Natural killer cell (primary cell): ENCODE results near the gene RPA4. TPM values are rescaled to one million over a fixed set of nuclear protein-coding genes. Genes with fewer than 3 reads are reported as not detected.
"Not testable (repeated sequence)": the region's sequence is repeated elsewhere in the genome, so short reads cannot be mapped to it uniquely, and the experiment has no call there.

Experiments used
- ATAC-seq, 3 donors: fragments of 150-1000 bp in 2 of 3; fragments of 200-7000 bp in 1 of 3; cut with Tn5 transposase; 1 replicate in 1 of 3; 2 replicates in 2 of 3; pipeline ENCODE4 v1.10.0; 2021; ENCODE audit warnings: mild to moderate bottlenecking in 2 of 3, moderate library complexity in 2 of 3
- DNase-seq, 2 donors: peaks; one replicate each; pipeline versions ENCODE4 v3.0.0 to v3.0.0-alpha.2; 2013 to 2021; ENCODE audit warnings: mixed read lengths in 1 of 2
- H3K27ac ChIP-seq: one replicate; pipeline ENCODE4 v1.5.1; 2013; ENCODE audit warnings: mild to moderate bottlenecking, low read length
- H3K27me3 ChIP-seq: one replicate; pipeline ENCODE4 v1.6.1; 2013; ENCODE audit warnings: low read length; ENCODE audit not compliant: control insufficient read depth, insufficient read depth
- H3K36me3 ChIP-seq: one replicate; pipeline ENCODE4 v1.6.1; 2013; ENCODE audit warnings: low read length; ENCODE audit not compliant: control insufficient read depth, insufficient read depth
- H3K4me1 ChIP-seq: one replicate; pipeline ENCODE4 v1.6.1; 2013; ENCODE audit warnings: low read length; ENCODE audit not compliant: control insufficient read depth, insufficient read depth
- H3K4me3 ChIP-seq: one replicate; pipeline ENCODE4 v1.5.1; 2013; ENCODE audit warnings: low read length
- H3K9me3 ChIP-seq: one replicate; pipeline ENCODE4 v1.6.1; 2013; ENCODE audit warnings: low read length; ENCODE audit not compliant: control insufficient read depth, insufficient read depth
- H3K27ac Mint-ChIP-seq, 2 donors: one replicate each; pipeline ENCODE4 v1.8.0; 2022; ENCODE audit warnings: mild to moderate bottlenecking in 2 of 2, mixed read lengths in 2 of 2, moderate library complexity in 1 of 2
- H3K27me3 Mint-ChIP-seq, 2 donors: one replicate each; pipeline ENCODE4 v1.8.0; 2022; ENCODE audit warnings: low read depth in 2 of 2, mixed read lengths in 2 of 2
- H3K36me3 Mint-ChIP-seq: one replicate; pipeline ENCODE4 v1.8.0; 2022; ENCODE audit warnings: mixed read lengths
- H3K4me1 Mint-ChIP-seq, 2 donors: one replicate each; pipeline ENCODE4 v1.8.0; 2022; ENCODE audit warnings: mixed read lengths in 2 of 2
- H3K4me3 Mint-ChIP-seq: one replicate; pipeline ENCODE4 v1.8.0; 2022; ENCODE audit warnings: mild to moderate bottlenecking, moderate library complexity, mixed read lengths
- H3K9me3 Mint-ChIP-seq, 2 donors: one replicate each; pipeline ENCODE4 v1.8.0; 2022; ENCODE audit warnings: mixed read lengths in 2 of 2
- CTCF ChIP-seq: fragments of 200-600 bp; IDR thresholded peaks from one replicate; pipeline ENCODE4 v1.8.0; 2022; ENCODE audit warnings: antibody characterized with exemption
- WGBS: methylation state at CpG from one replicate; pipeline ENCODE4 v1.1.7; 2013; ENCODE audit warnings: missing lambda C conversion rate; ENCODE audit not compliant: insufficient coverage; 5-methylcytosine and 5-hydroxymethylcytosine counted together
- intact Hi-C: fragments of 100-400 bp; cut with micrococcal nuclease; formaldehyde crosslinking; loops from one replicate; pipeline ENCODE4 v1.14.2; 2022
- total RNA-seq, 4 donors: library from RNA; stranded (reverse); fragments of 120-200 nt in 1 of 4; gene quantifications; one replicate each; pipeline versions ENCODE4 v1.2.3 to v1.2.4, GENCODE V29; 2013 to 2022

RPA4 gene
- total RNA-seq, 3 donors from 2014 or later (not counting 1 experiment from before 2014, with no cell fraction given): 0.99 to 1.5 (median 1.3) TPM

- Mint-ChIP-seq H3K4me3 (no peak overlapping the region), H3K27me3 (no peaks in the 10 kb centered on the region), H3K4me1 (peaks cover 0 to 5% of the 10 kb centered on the region in 2 donors), H3K27ac (no peak overlapping the region), H3K9me3 (no peaks in the 10 kb centered on the region), H3K36me3 (no peaks in the 10 kb centered on the region)
- ATAC-seq (no peak), DNase-seq (no peak)
- H3K9me3 ChIP-seq: no peaks in the 10 kb centered on the region
- H3K36me3 ChIP-seq: no peaks in the 10 kb centered on the region
- 100% methylated on average over 4 of the region's 5 CpGs for WGBS
- H3K27ac ChIP-seq: no peak overlapping the region
- no peak overlapping the region for H3K4me3 ChIP-seq
- intact Hi-C loops: no loop called here
- H3K4me1 ChIP-seq: no peaks in the 10 kb centered on the region
- H3K27me3 ChIP-seq: no peaks in the 10 kb centered on the region
- no peak for TF ChIP-seq CTCF
These were observed 40.1 kb upstream of the RPA4 start for GRCh38 chrX:96843566-96843965.

GRCh38 chrX:96846841-96847240 is 36.9 kb upstream of the RPA4 start:
- intact Hi-C loops: no loop called here
- no peak overlapping the region for H3K27ac ChIP-seq
- Mint-ChIP-seq H3K27me3 (no peaks in the 10 kb centered on the region), H3K27ac (no peak overlapping the region), H3K4me1 (no peaks in the 10 kb centered on the region), H3K9me3 (no peaks in the 10 kb centered on the region), H3K36me3 (no peaks in the 10 kb centered on the region), H3K4me3 (no peak overlapping the region)
- no peaks in the 10 kb centered on the region for H3K36me3 ChIP-seq
- DNase-seq (no peak), ATAC-seq (no peak)
- no peaks in the 10 kb centered on the region for H3K4me1 ChIP-seq
- H3K4me3 ChIP-seq: no peak overlapping the region
- no peaks in the 10 kb centered on the region for H3K27me3 ChIP-seq
- no peaks in the 10 kb centered on the region for H3K9me3 ChIP-seq
- 100% methylated on average over 1 of the region's 1 CpG for WGBS
- TF ChIP-seq CTCF: no peak

- H3K4me3 ChIP-seq, H3K36me3 ChIP-seq, H3K27me3 Mint-ChIP-seq, H3K27me3 ChIP-seq, H3K27ac Mint-ChIP-seq, intact Hi-C loops, DNase-seq, H3K9me3 ChIP-seq, ATAC-seq, H3K36me3 Mint-ChIP-seq, H3K4me3 Mint-ChIP-seq, H3K4me1 ChIP-seq, H3K27ac ChIP-seq, H3K9me3 Mint-ChIP-seq: not testable (repeated sequence)
- H3K4me1 Mint-ChIP-seq: peaks cover 0 to 18% of the 10 kb centered on the region in 2 donors
- WGBS: 98% methylated on average over 4 of the region's 4 CpGs
These were observed 24.3 kb upstream of the RPA4 start for GRCh38 chrX:96859422-96859821.

GRCh38 chrX:96861218-96861617 is 22.5 kb upstream of the RPA4 start:
- H3K4me3 Mint-ChIP-seq: no peak overlapping the region

More at GRCh38 chrX:96861218-96861617, 22.5 kb upstream of the RPA4 start:
- Histone ChIP-seq H3K4me3 (no peak overlapping the region), H3K27ac (no peak overlapping the region), H3K9me3 (no peaks in the 10 kb centered on the region), H3K36me3 (no peaks in the 10 kb centered on the region), H3K4me1 (no peaks in the 10 kb centered on the region), H3K27me3 (no peaks in the 10 kb centered on the region)
- 53% methylated on average over 3 of the region's 3 CpGs for WGBS
- no peak for ATAC-seq
- no peak for TF ChIP-seq CTCF
- intact Hi-C loops: no loop called here
- H3K4me1 Mint-ChIP-seq: peaks cover 0 to 18% of the 10 kb centered on the region in 2 donors
- no peak overlapping the region for H3K27ac Mint-ChIP-seq
- no peaks in the 10 kb centered on the region for H3K27me3 Mint-ChIP-seq
- H3K9me3 Mint-ChIP-seq: no peaks in the 10 kb centered on the region
- H3K36me3 Mint-ChIP-seq: no peaks in the 10 kb centered on the region
- DNase-seq: no peak
